HepG2 (cell line): ENCODE measurements around the gene OTUD7B. TPM values are rescaled to one million over a fixed set of nuclear protein-coding genes. Genes with fewer than 3 reads are reported as not detected.

Experiments
- CCDC6 ChIP-seq: sonication (generic); formaldehyde crosslinking; IDR thresholded peaks from 2 replicates; pipeline ENCODE4 v1.8.1; 2022; ENCODE audit warnings: mild to moderate bottlenecking, missing genetic modification reagents, moderate library complexity
- KLF13 ChIP-seq: sonication (generic); formaldehyde crosslinking; IDR thresholded peaks from 2 replicates; pipeline ENCODE4 v1.4.0; 2020; ENCODE audit warnings: mild to moderate bottlenecking, missing genetic modification reagents
- MTA3 ChIP-seq: sonication (generic); formaldehyde crosslinking; IDR thresholded peaks from 2 replicates; pipeline ENCODE4 v1.4.0; 2020; ENCODE audit warnings: missing genetic modification reagents
- PHF8 ChIP-seq: sonication (generic); formaldehyde crosslinking; IDR thresholded peaks from 2 replicates; pipeline ENCODE4 v1.5.0; 2020; ENCODE audit warnings: missing genetic modification reagents
- PPARG ChIP-seq: conservative IDR thresholded peaks from 2 replicates; pipeline ENCODE4 v1.6.1; 2016; ENCODE audit warnings: missing biosample characterization, missing genetic modification reagents
- ZNF260 ChIP-seq: sonication (generic); formaldehyde crosslinking; IDR thresholded peaks from 2 replicates; pipeline ENCODE4 v1.4.0; 2020; ENCODE audit warnings: missing genetic modification reagents, low read depth, mild to moderate bottlenecking, borderline replicate concordance
- ZNF496 ChIP-seq: sonication (generic); formaldehyde crosslinking; IDR thresholded peaks from 2 replicates; pipeline ENCODE4 v1.8.1; 2023; ENCODE audit warnings: mild to moderate bottlenecking, moderate library complexity, missing genetic modification reagents; ENCODE audit not compliant: insufficient replicate concordance
- ZNF749 ChIP-seq: sonication (generic); formaldehyde crosslinking; IDR thresholded peaks from 2 replicates; pipeline ENCODE4 v1.8.0; 2022; ENCODE audit warnings: mild to moderate bottlenecking, missing genetic modification reagents, moderate library complexity, borderline replicate concordance
- polyA plus RNA-seq, 8 experiments: library from polyadenylated mRNA; depleted of rRNA in 3 of 8; stranded (reverse) in 7 of 8; unstranded in 1 of 8; fragments of >200 nt; fragmentation: Illumina TruSeq in 4 of 8; extraction: Trizol in 4 of 8; gene quantifications; 2 replicates each; pipeline versions ENCODE4 v1.2.1 to v1.2.3, GENCODE V29; 2011 to 2016; ENCODE audit warnings: low read depth in 4 of 8, missing spikeins in 1 of 8, mixed read lengths in 1 of 8; ENCODE audit not compliant: insufficient read depth in 1 of 8
- total RNA-seq, 5 experiments: library from RNA; depleted of rRNA; stranded (reverse); fragments of >200 nt; fragmentation: Illumina TruSeq; extraction: Trizol; gene quantifications; 2 replicates each; pipeline ENCODE4 v1.2.3, GENCODE V29; 2016; ENCODE audit warnings: low read depth in 1 of 5
- TF ChIP-seq, protein P1 (sequence below): sonication (generic); formaldehyde crosslinking; IDR thresholded peaks from 2 replicates; pipeline ENCODE4 v1.4.0; 2020; ENCODE audit warnings: mild to moderate bottlenecking, missing genetic modification reagents
- TF ChIP-seq, protein P2 (sequence below): sonication (generic); formaldehyde crosslinking; IDR thresholded peaks from 2 replicates; pipeline ENCODE4 v1.4.0; 2020; ENCODE audit warnings: mild to moderate bottlenecking, missing genetic modification reagents
- TF ChIP-seq, protein P3 (sequence below): sonication (generic); formaldehyde crosslinking; conservative IDR thresholded peaks from 2 replicates; pipeline ENCODE4 v1.4.0; 2020; ENCODE audit warnings: missing genetic modification reagents
- TF ChIP-seq, protein P4 (sequence below): sonication (generic); formaldehyde crosslinking; IDR thresholded peaks from 2 replicates; pipeline ENCODE4 v1.4.0; 2020; ENCODE audit warnings: missing genetic modification reagents, borderline replicate concordance

The OTUD7B gene
- total and polyA plus RNA-seq, 2 of the 13 experiments (the other 11 are each of a cell fraction or from before 2014, with no cell fraction given): 5.1 to 11.2 TPM

DNA sequence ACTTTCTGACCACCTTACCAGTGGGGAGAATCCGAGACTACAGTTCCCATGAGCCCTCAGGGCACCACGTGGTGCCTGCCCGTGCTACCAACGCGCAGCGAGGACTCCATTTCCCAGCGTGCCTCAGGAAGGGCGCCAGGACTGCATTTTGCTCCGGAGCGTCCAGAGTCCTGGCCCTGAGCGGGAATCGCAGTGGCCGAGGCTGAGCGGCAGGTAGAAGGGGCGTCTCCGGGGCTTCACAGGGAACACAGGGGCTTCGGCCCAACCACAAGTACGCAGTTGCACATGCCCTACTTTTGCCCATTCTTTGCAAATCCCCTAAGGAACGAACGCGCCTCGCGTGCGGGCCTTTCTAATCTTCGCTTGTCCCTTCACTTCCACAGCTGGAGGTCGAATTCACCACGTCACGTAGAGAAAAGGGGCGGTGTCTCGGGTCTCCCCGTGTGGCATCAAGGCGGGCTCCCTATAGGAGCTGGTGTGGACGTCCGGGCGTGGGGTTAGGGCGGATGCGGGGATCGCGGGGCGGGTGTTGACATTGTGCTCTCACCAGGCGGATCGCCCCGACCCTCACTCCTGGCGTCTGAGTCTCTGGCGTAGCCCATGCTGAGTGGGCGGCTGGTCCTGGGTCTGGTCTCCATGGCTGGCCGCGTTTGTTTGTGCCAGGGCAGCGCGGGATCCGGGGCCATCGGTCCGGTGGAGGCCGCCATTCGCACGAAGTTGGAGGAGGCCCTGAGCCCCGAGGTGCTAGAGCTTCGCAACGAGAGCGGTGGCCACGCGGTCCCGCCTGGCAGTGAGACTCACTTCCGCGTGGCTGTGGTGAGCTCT lies 110.9 kb downstream of the OTUD7B start, which contains the start of gene BOLA1 (continued):
- TF ChIP-seq, protein P1, sequence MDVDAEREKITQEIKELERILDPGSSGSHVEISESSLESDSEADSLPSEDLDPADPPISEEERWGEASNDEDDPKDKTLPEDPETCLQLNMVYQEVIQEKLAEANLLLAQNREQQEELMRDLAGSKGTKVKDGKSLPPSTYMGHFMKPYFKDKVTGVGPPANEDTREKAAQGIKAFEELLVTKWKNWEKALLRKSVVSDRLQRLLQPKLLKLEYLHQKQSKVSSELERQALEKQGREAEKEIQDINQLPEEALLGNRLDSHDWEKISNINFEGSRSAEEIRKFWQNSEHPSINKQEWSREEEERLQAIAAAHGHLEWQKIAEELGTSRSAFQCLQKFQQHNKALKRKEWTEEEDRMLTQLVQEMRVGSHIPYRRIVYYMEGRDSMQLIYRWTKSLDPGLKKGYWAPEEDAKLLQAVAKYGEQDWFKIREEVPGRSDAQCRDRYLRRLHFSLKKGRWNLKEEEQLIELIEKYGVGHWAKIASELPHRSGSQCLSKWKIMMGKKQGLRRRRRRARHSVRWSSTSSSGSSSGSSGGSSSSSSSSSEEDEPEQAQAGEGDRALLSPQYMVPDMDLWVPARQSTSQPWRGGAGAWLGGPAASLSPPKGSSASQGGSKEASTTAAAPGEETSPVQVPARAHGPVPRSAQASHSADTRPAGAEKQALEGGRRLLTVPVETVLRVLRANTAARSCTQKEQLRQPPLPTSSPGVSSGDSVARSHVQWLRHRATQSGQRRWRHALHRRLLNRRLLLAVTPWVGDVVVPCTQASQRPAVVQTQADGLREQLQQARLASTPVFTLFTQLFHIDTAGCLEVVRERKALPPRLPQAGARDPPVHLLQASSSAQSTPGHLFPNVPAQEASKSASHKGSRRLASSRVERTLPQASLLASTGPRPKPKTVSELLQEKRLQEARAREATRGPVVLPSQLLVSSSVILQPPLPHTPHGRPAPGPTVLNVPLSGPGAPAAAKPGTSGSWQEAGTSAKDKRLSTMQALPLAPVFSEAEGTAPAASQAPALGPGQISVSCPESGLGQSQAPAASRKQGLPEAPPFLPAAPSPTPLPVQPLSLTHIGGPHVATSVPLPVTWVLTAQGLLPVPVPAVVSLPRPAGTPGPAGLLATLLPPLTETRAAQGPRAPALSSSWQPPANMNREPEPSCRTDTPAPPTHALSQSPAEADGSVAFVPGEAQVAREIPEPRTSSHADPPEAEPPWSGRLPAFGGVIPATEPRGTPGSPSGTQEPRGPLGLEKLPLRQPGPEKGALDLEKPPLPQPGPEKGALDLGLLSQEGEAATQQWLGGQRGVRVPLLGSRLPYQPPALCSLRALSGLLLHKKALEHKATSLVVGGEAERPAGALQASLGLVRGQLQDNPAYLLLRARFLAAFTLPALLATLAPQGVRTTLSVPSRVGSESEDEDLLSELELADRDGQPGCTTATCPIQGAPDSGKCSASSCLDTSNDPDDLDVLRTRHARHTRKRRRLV (CRISPR knock-in tag): no peak
- TF ChIP-seq ZNF749 (CRISPR knock-in tag): no peak
- TF ChIP-seq, protein P2, sequence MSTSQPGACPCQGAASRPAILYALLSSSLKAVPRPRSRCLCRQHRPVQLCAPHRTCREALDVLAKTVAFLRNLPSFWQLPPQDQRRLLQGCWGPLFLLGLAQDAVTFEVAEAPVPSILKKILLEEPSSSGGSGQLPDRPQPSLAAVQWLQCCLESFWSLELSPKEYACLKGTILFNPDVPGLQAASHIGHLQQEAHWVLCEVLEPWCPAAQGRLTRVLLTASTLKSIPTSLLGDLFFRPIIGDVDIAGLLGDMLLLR: no peak
- TF ChIP-seq PPARG (CRISPR knock-in tag): no peak
- TF ChIP-seq, protein P3, sequence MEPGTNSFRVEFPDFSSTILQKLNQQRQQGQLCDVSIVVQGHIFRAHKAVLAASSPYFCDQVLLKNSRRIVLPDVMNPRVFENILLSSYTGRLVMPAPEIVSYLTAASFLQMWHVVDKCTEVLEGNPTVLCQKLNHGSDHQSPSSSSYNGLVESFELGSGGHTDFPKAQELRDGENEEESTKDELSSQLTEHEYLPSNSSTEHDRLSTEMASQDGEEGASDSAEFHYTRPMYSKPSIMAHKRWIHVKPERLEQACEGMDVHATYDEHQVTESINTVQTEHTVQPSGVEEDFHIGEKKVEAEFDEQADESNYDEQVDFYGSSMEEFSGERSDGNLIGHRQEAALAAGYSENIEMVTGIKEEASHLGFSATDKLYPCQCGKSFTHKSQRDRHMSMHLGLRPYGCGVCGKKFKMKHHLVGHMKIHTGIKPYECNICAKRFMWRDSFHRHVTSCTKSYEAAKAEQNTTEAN (CRISPR knock-in tag): no peak
- 0 out of 2 replicates have a peak, but pooled peaks have one; percentile 45 for TF ChIP-seq CCDC6 (CRISPR knock-in tag)
- TF ChIP-seq, protein P4, sequence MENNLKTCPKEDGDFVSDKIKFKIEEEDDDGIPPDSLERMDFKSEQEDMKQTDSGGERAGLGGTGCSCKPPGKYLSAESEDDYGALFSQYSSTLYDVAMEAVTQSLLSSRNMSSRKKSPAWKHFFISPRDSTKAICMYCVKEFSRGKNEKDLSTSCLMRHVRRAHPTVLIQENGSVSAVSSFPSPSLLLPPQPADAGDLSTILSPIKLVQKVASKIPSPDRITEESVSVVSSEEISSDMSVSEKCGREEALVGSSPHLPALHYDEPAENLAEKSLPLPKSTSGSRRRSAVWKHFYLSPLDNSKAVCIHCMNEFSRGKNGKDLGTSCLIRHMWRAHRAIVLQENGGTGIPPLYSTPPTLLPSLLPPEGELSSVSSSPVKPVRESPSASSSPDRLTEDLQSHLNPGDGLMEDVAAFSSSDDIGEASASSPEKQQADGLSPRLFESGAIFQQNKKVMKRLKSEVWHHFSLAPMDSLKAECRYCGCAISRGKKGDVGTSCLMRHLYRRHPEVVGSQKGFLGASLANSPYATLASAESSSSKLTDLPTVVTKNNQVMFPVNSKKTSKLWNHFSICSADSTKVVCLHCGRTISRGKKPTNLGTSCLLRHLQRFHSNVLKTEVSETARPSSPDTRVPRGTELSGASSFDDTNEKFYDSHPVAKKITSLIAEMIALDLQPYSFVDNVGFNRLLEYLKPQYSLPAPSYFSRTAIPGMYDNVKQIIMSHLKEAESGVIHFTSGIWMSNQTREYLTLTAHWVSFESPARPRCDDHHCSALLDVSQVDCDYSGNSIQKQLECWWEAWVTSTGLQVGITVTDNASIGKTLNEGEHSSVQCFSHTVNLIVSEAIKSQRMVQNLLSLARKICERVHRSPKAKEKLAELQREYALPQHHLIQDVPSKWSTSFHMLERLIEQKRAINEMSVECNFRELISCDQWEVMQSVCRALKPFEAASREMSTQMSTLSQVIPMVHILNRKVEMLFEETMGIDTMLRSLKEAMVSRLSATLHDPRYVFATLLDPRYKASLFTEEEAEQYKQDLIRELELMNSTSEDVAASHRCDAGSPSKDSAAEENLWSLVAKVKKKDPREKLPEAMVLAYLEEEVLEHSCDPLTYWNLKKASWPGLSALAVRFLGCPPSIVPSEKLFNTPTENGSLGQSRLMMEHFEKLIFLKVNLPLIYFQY: no peak
- TF ChIP-seq MTA3: no peak
- TF ChIP-seq ZNF260 (CRISPR knock-in tag): no peak
- no peak for TF ChIP-seq ZNF496 (CRISPR knock-in tag)
- peak; percentile 74 for TF ChIP-seq PHF8
- TF ChIP-seq KLF13: no peak
